Superior temporal gyrus (tissue), 1 donor: ENCODE data around the gene LRFN4.

Experiments used
- DNase-seq: peaks from one replicate; pipeline ENCODE4 v3.0.0-alpha.2; 2016; ENCODE audit errors: extremely low spot score

The LRFN4 gene

GRCh38 chr11:66858186-66858938, 1.5 kb downstream of the LRFN4 start:
- no peak for DNase-seq

- DNase-seq: no peak
These were observed 2.2 kb downstream of the LRFN4 start for GRCh38 chr11:66858939-66859685.

- DNase-seq: no peak
These were observed 3.0 kb downstream of the LRFN4 start for GRCh38 chr11:66859686-66860448.

- DNase-seq: no peak
These were observed 3.6 kb downstream of the LRFN4 start for GRCh38 chr11:66860449-66860831.

- no peak for DNase-seq
These were observed 4.3 kb downstream of the LRFN4 start for GRCh38 chr11:66861038-66861773.

- no peak for DNase-seq
These were observed 5.1 kb downstream of the LRFN4 start for GRCh38 chr11:66861774-66862558.

- DNase-seq: no peak
These were observed 5.7 kb downstream of the LRFN4 start for GRCh38 chr11:66862559-66863037.

GRCh38 chr11:66863428-66864125, 6.7 kb downstream of the LRFN4 start:
- no peak for DNase-seq

- DNase-seq: no peak
These were observed 7.5 kb downstream of the LRFN4 start for GRCh38 chr11:66864172-66864901.

- DNase-seq: no peak
These were observed 8.2 kb downstream of the LRFN4 start for GRCh38 chr11:66864924-66865697.

GRCh38 chr11:66866007-66866406, 9.1 kb downstream of the LRFN4 start:
- no peak for DNase-seq

- DNase-seq: no peak
These were observed 9.7 kb downstream of the LRFN4 start for GRCh38 chr11:66866511-66866986.

- DNase-seq: no peak
These were observed 10.7 kb downstream of the LRFN4 start for GRCh38 chr11:66867425-66868040.

- no peak for DNase-seq
These were observed 11.3 kb downstream of the LRFN4 start for GRCh38 chr11:66868082-66868725.

- DNase-seq: no peak
These were observed 12.1 kb downstream of the LRFN4 start for GRCh38 chr11:66868726-66869566.

- no peak for DNase-seq
These were observed 12.7 kb downstream of the LRFN4 start for GRCh38 chr11:66869567-66869870.

- DNase-seq: no peak
These were observed 13.3 kb downstream of the LRFN4 start for GRCh38 chr11:66870131-66870530.
